Trophoblast cell (in vitro differentiated cells and primary cell): ENCODE measurements around the gene VPS11.
A peak's percentile ranks its signal among the peaks of the same experiment; 100 is the strongest.
"Not testable (repeated sequence)": the region's sequence is repeated elsewhere in the genome, so short reads cannot be mapped to it uniquely, and the experiment has no call there.

Source experiments
- DNase-seq, 2 donors: peaks; one replicate each; pipeline ENCODE4 v3.0.0-alpha.2; 2016
- H2AFZ ChIP-seq: 2 replicates; pipeline ENCODE4 v1.6.1; 2013; ENCODE audit warnings: low read length, moderate library complexity, mild to moderate bottlenecking; ENCODE audit not compliant: insufficient read depth, poor library complexity
- H2AK5ac ChIP-seq: 2 replicates; pipeline ENCODE4 v1.6.1; 2013; ENCODE audit warnings: mild to moderate bottlenecking, low read length
- H2BK120ac ChIP-seq: 2 replicates; pipeline ENCODE4 v1.6.1; 2013; ENCODE audit warnings: low read length, mild to moderate bottlenecking, moderate library complexity; ENCODE audit not compliant: insufficient read depth, poor library complexity
- H2BK12ac ChIP-seq: 2 replicates; pipeline ENCODE4 v1.6.1; 2013; ENCODE audit warnings: mild to moderate bottlenecking, low read length, moderate library complexity
- H2BK5ac ChIP-seq: 2 replicates; pipeline ENCODE4 v1.6.1; 2013; ENCODE audit warnings: low read length, low read depth, moderate library complexity, mild to moderate bottlenecking; ENCODE audit not compliant: poor library complexity
- H3K14ac ChIP-seq: 2 replicates; pipeline ENCODE4 v1.6.1; 2013; ENCODE audit warnings: mild to moderate bottlenecking, low read length
- H3K18ac ChIP-seq: 2 replicates; pipeline ENCODE4 v1.6.1; 2013; ENCODE audit warnings: mild to moderate bottlenecking, low read length
- H3K23ac ChIP-seq: 2 replicates; pipeline ENCODE4 v1.6.1; 2013; ENCODE audit warnings: low read length
- H3K27ac ChIP-seq: 2 replicates; pipeline ENCODE4 v1.5.1; 2013; ENCODE audit warnings: low read depth, mild to moderate bottlenecking, inconsistent platforms, low read length, moderate library complexity
- H3K27me3 ChIP-seq: 2 replicates; pipeline ENCODE4 v1.6.1; 2013; ENCODE audit warnings: inconsistent platforms, mild to moderate bottlenecking, low read length, moderate library complexity; ENCODE audit not compliant: insufficient read depth
- H3K36me3 ChIP-seq, 2 experiments: 1 replicate in 1 of 2; 2 replicates in 1 of 2; pipeline ENCODE4 v1.6.1; 2013; ENCODE audit warnings: low read length in 2 of 2, mild to moderate bottlenecking in 2 of 2, moderate library complexity in 1 of 2; ENCODE audit not compliant: insufficient read depth in 2 of 2, control insufficient read depth in 1 of 2
- H3K4ac ChIP-seq: 2 replicates; pipeline ENCODE4 v1.6.1; 2013; ENCODE audit warnings: low read depth, mild to moderate bottlenecking, low read length, moderate library complexity
- H3K4me1 ChIP-seq, 2 experiments: 1 replicate in 1 of 2; 2 replicates in 1 of 2; pipeline ENCODE4 v1.6.1; 2013; ENCODE audit warnings: low read length in 2 of 2, mild to moderate bottlenecking in 2 of 2, moderate library complexity in 1 of 2; ENCODE audit not compliant: insufficient read depth in 2 of 2, control insufficient read depth in 1 of 2
- H3K4me2 ChIP-seq: 2 replicates; pipeline ENCODE4 v1.6.1; 2013; ENCODE audit warnings: inconsistent platforms, mild to moderate bottlenecking, low read length, moderate library complexity
- H3K4me3 ChIP-seq: 2 replicates; pipeline ENCODE4 v1.5.1; 2013; ENCODE audit warnings: mild to moderate bottlenecking, low read depth, low read length, inconsistent platforms
- H3K79me1 ChIP-seq: one replicate; pipeline ENCODE4 v1.6.1; 2013; ENCODE audit warnings: low read length
- H3K79me2 ChIP-seq: 2 replicates; pipeline ENCODE4 v1.6.1; 2013; ENCODE audit warnings: low read length, mild to moderate bottlenecking; ENCODE audit not compliant: control insufficient read depth, insufficient read depth, poor library complexity
- H3K9ac ChIP-seq: 2 replicates; pipeline ENCODE4 v1.6.1; 2013; ENCODE audit warnings: mild to moderate bottlenecking, low read length
- H3K9me3 ChIP-seq: 2 replicates; pipeline ENCODE4 v1.6.1; 2013; ENCODE audit warnings: low read depth, mild to moderate bottlenecking, control low read depth, inconsistent platforms, low read length; ENCODE audit not compliant: insufficient read depth
- H4K12ac ChIP-seq: 2 replicates; pipeline ENCODE4 v1.6.1; 2013; ENCODE audit warnings: low read depth, mild to moderate bottlenecking, low read length, moderate library complexity
- H4K8ac ChIP-seq: 2 replicates; pipeline ENCODE4 v1.6.1; 2013; ENCODE audit warnings: low read depth, mild to moderate bottlenecking, low read length, moderate library complexity
- H4K91ac ChIP-seq: one replicate; pipeline ENCODE4 v1.6.1; 2013; ENCODE audit warnings: low read depth, mild to moderate bottlenecking, low read length, moderate library complexity
- WGBS: extraction: QIAGEN DNeasy Blood & Tissue Kit; methylation state at CpG from one replicate; pipeline ENCODE4 v1.1.7; 2013; ENCODE audit warnings: missing lambda C conversion rate; ENCODE audit not compliant: insufficient read length, insufficient coverage; ENCODE audit errors: extremely low coverage; 5-methylcytosine and 5-hydroxymethylcytosine counted together

VPS11 gene

GRCh38 chr11:119031912-119032280 is 35.7 kb upstream of the VPS11 start:
- peaks cover 7 to 16% of the 10 kb centered on the region in 2 experiments for H3K36me3 ChIP-seq
- H3K4me3 ChIP-seq: no peak overlapping the region
- no peak overlapping the region for H3K27ac ChIP-seq
- peaks cover 2% of the 10 kb centered on the region for H3K9me3 ChIP-seq
- WGBS: no CpG with 5 or more reads among the region's 9 CpGs
- H2BK5ac ChIP-seq: no peak overlapping the region
- H2BK12ac ChIP-seq: no peak overlapping the region
- H3K23ac ChIP-seq: no peak overlapping the region
- no peak overlapping the region for H3K18ac ChIP-seq
- no peak overlapping the region for H2AFZ ChIP-seq
- no peaks in the 10 kb centered on the region for H3K27me3 ChIP-seq
- H4K91ac ChIP-seq: no peak overlapping the region
- no peak overlapping the region for H2AK5ac ChIP-seq
- peak; percentile 60 for DNase-seq
- H3K9ac ChIP-seq: no peak overlapping the region
- H3K79me1 ChIP-seq: peaks cover 3% of the 10 kb centered on the region
- no peak overlapping the region for H4K8ac ChIP-seq
- no peak overlapping the region for H2BK120ac ChIP-seq
- H3K4ac ChIP-seq: no peak overlapping the region
- H3K4me1 ChIP-seq: peaks cover 15 to 20% of the 10 kb centered on the region in 2 experiments
- H4K12ac ChIP-seq: no peak overlapping the region
- peaks cover 10% of the 10 kb centered on the region for H3K79me2 ChIP-seq
- no peak overlapping the region for H3K14ac ChIP-seq
- no peak overlapping the region for H3K4me2 ChIP-seq

- H4K91ac ChIP-seq, H2BK5ac ChIP-seq, H3K27me3 ChIP-seq, H2BK120ac ChIP-seq, H3K27ac ChIP-seq, H3K9ac ChIP-seq, H4K8ac ChIP-seq, H3K23ac ChIP-seq, H3K4ac ChIP-seq, H3K18ac ChIP-seq, H3K9me3 ChIP-seq, H2AK5ac ChIP-seq, H2AFZ ChIP-seq, H3K4me2 ChIP-seq, H3K79me1 ChIP-seq, H3K36me3 ChIP-seq, H3K14ac ChIP-seq, H3K4me3 ChIP-seq, H2BK12ac ChIP-seq, H4K12ac ChIP-seq: not testable (repeated sequence)
- H3K4me1 ChIP-seq: peaks cover 14 to 16% of the 10 kb centered on the region in 2 experiments
- DNase-seq: peak; percentile 63 to 72
- H3K79me2 ChIP-seq: peaks cover 10% of the 10 kb centered on the region
- WGBS: no CpG with 5 or more reads among the region's 10 CpGs
Measured at GRCh38 chr11:119033421-119033820, 34.2 kb upstream of the VPS11 start.

- Histone ChIP-seq H3K4ac (no peak overlapping the region), H3K14ac (no peak overlapping the region), H3K27ac (no peak overlapping the region), H2BK120ac (no peak overlapping the region), H2AFZ (no peak overlapping the region), H3K27me3 (no peaks in the 10 kb centered on the region), H4K12ac (no peak overlapping the region), H3K9ac (no peak overlapping the region), H3K36me3 (no peaks in the 10 kb centered on the region), H4K91ac (no peak overlapping the region), H2BK12ac (no peak overlapping the region), H2AK5ac (no peak overlapping the region), H3K79me2 (peaks cover 7% of the 10 kb centered on the region), H3K9me3 (no peaks in the 10 kb centered on the region), H3K79me1 (peaks cover 3% of the 10 kb centered on the region), H2BK5ac (no peak overlapping the region), H3K23ac (no peak overlapping the region), H3K4me2 (no peak overlapping the region), H4K8ac (no peak overlapping the region), H3K4me3 (no peak overlapping the region), H3K18ac (no peak overlapping the region), H3K4me1 (peaks cover under 1 to 3% of the 10 kb centered on the region in 2 experiments)
- DNase-seq: no peak
- WGBS: no CpG with 5 or more reads among the region's 3 CpGs
Measured at GRCh38 chr11:119034813-119035212, 32.8 kb upstream of the VPS11 start.

GRCh38 chr11:119038884-119039283 is 28.7 kb upstream of the VPS11 start:
- H4K8ac ChIP-seq: no peak overlapping the region
- H2BK12ac ChIP-seq: no peak overlapping the region
- H2AK5ac ChIP-seq: no peak overlapping the region
- no peak overlapping the region for H3K27ac ChIP-seq
- no peak overlapping the region for H3K9ac ChIP-seq
- H3K36me3 ChIP-seq: no peaks in the 10 kb centered on the region
- no peak overlapping the region for H4K12ac ChIP-seq
- H3K79me1 ChIP-seq: no peaks in the 10 kb centered on the region
- H3K9me3 ChIP-seq: no peaks in the 10 kb centered on the region
- DNase-seq: no peak
- H2BK5ac ChIP-seq: no peak overlapping the region
- no peaks in the 10 kb centered on the region for H3K79me2 ChIP-seq
- H3K14ac ChIP-seq: no peak overlapping the region
- H3K4ac ChIP-seq: no peak overlapping the region
- H4K91ac ChIP-seq: no peak overlapping the region
- no peak overlapping the region for H2BK120ac ChIP-seq
- H3K18ac ChIP-seq: no peak overlapping the region
- H3K4me1 ChIP-seq: no peaks in the 10 kb centered on the region
- H3K27me3 ChIP-seq: no peaks in the 10 kb centered on the region
- no CpG with 5 or more reads among the region's 5 CpGs for WGBS
- no peak overlapping the region for H3K23ac ChIP-seq
- H3K4me2 ChIP-seq: no peak overlapping the region
- no peak overlapping the region for H2AFZ ChIP-seq
- no peak overlapping the region for H3K4me3 ChIP-seq
